GM19324 (cell line): ENCODE measurements around the gene LENG1.
A peak's percentile ranks its signal among the peaks of the same experiment; 100 is the strongest.
"Not testable (repeated sequence)": the region's sequence is repeated elsewhere in the genome, so short reads cannot be mapped to it uniquely, and the experiment has no call there.

Experiments used
- ATAC-seq: cut with Tn5 transposase; IDR thresholded peaks from one replicate; pipeline ENCODE4 v1.9.1; 2021; ENCODE audit warnings: mild to moderate bottlenecking, moderate library complexity; ENCODE audit not compliant: unreplicated experiment, low FRiP score

LENG1 gene

GRCh38 chr19:54159352-54160181 is at the start of gene LENG1:
LENG1 (minus strand) TSS chr19:54159721; CDS start chr19:54159695, 26 bp downstream.
- peak; percentile 96 for ATAC-seq

GRCh38 chr19:54208784-54209057 is 49.2 kb upstream of the LENG1 start:
- no peak for ATAC-seq

GRCh38 chr19:54207983-54208783 is 48.7 kb upstream of the LENG1 start:
- peak; percentile 38 for ATAC-seq

GRCh38 chr19:54207676-54207982 is 48.1 kb upstream of the LENG1 start:
- ATAC-seq, result no peak

- not testable (repeated sequence) for ATAC-seq
Measured at GRCh38 chr19:54207193-54207592, 47.7 kb upstream of the LENG1 start.

- ATAC-seq, result no peak
Measured at GRCh38 chr19:54206831-54207177, 47.3 kb upstream of the LENG1 start.

GRCh38 chr19:54206030-54206830 is 46.7 kb upstream of the LENG1 start:
- no peak for ATAC-seq

GRCh38 chr19:54204767-54205468 is 45.4 kb upstream of the LENG1 start:
- no peak for ATAC-seq

- ATAC-seq, result no peak
Measured at GRCh38 chr19:54203151-54203611, 43.7 kb upstream of the LENG1 start.

- ATAC-seq, result no peak
Measured at GRCh38 chr19:54201980-54202379, 42.5 kb upstream of the LENG1 start.

GRCh38 chr19:54201172-54201701 is 41.7 kb upstream of the LENG1 start:
- ATAC-seq, result peak; percentile 0

- ATAC-seq, result no peak
Measured at GRCh38 chr19:54199401-54199800, 39.9 kb upstream of the LENG1 start.

GRCh38 chr19:54197121-54197520 is 37.6 kb upstream of the LENG1 start:
- ATAC-seq, result no peak

- ATAC-seq, result no peak
Measured at GRCh38 chr19:54196536-54196935, 37.0 kb upstream of the LENG1 start.

- ATAC-seq, result not testable (repeated sequence)
Measured at GRCh38 chr19:54194463-54194862, 34.9 kb upstream of the LENG1 start.

GRCh38 chr19:54193011-54193410 is 33.5 kb upstream of the LENG1 start:
- ATAC-seq, result no peak

GRCh38 chr19:54191811-54192453 is 32.4 kb upstream of the LENG1 start:
- ATAC-seq, result no peak

GRCh38 chr19:54191011-54191810 is 31.7 kb upstream of the LENG1 start, which contains the start of gene TSEN34:
TSEN34 (plus strand) TSS chr19:54191308; CDS start chr19:54191365, 57 bp downstream.
- peak; percentile 24 for ATAC-seq

GRCh38 chr19:54190503-54191010 is 31.0 kb upstream of the LENG1 start:
- ATAC-seq, result peak; percentile 56
